K562 (cell line): Measurements from ENCODE around the gene ARHGAP30. TPM values are rescaled to one million over a fixed set of nuclear protein-coding genes. Genes with fewer than 3 reads are reported as not detected.

Experiments used
- COPS2 ChIP-seq: fragments of 450-650 bp; conservative IDR thresholded peaks from 2 replicates; pipeline ENCODE4 v1.6.1; 2016; ENCODE audit warnings: mild to moderate bottlenecking, moderate library complexity
- CTBP1 ChIP-seq: fragments of 450-650 bp; IDR thresholded peaks from 2 replicates; pipeline ENCODE4 v1.6.1; 2016; ENCODE audit warnings: borderline replicate concordance
- FOXK2 ChIP-seq, 2 experiments: fragments of 450-650 bp; IDR thresholded peaks in 1 of 2; conservative IDR thresholded peaks in 1 of 2; 2 replicates each; pipeline ENCODE4 v1.6.1; 2016; ENCODE audit warnings: low read depth in 2 of 2, mild to moderate bottlenecking in 1 of 2
- KHSRP ChIP-seq: fragments of 450-650 bp; IDR thresholded peaks from 2 replicates; pipeline ENCODE4 v1.6.1; 2017
- MED1 ChIP-seq: sonication (generic); formaldehyde crosslinking; IDR thresholded peaks from 2 replicates; pipeline ENCODE4 v1.8.1; 2023; ENCODE audit warnings: missing genetic modification reagents, borderline replicate concordance
- MTA3 ChIP-seq: fragments of 450-650 bp; formaldehyde crosslinking; IDR thresholded peaks from 2 replicates; pipeline ENCODE4 v1.6.1; 2017; ENCODE audit warnings: mild to moderate bottlenecking, borderline replicate concordance
- NUFIP1 ChIP-seq: fragments of 450-650 bp; IDR thresholded peaks from 2 replicates; pipeline ENCODE4 v1.6.1; 2018; ENCODE audit not compliant: partially characterized antibody
- PHF8 ChIP-seq: fragments of 200-600 bp; sonication (generic); IDR thresholded peaks from 2 replicates; pipeline ENCODE4 v1.6.1; 2012; ENCODE audit warnings: mixed run types, mild to moderate bottlenecking, inconsistent platforms, low read length, moderate library complexity, borderline replicate concordance
- RBM34 ChIP-seq: fragments of 200-400 bp; formaldehyde crosslinking; IDR thresholded peaks from 2 replicates; pipeline ENCODE4 v1.6.1; 2018; ENCODE audit warnings: low read length, borderline replicate concordance; ENCODE audit not compliant: insufficient read depth
- TAF1 ChIP-seq: IDR thresholded peaks from 2 replicates; pipeline ENCODE4 v1.6.1; 2011; ENCODE audit warnings: mild to moderate bottlenecking, low read length, moderate library complexity; ENCODE audit not compliant: insufficient read depth, control insufficient read depth, severe bottlenecking; ENCODE audit errors: extremely low read depth
- XRCC5 ChIP-seq: fragments of 200-400 bp; formaldehyde crosslinking; IDR thresholded peaks from 2 replicates; pipeline ENCODE4 v1.6.1; 2017; ENCODE audit warnings: low read depth, mild to moderate bottlenecking, low read length
- YBX1 ChIP-seq: fragments of 450-650 bp; IDR thresholded peaks from 2 replicates; pipeline ENCODE4 v1.7.1; 2016; ENCODE audit warnings: mild to moderate bottlenecking
- ZEB2 ChIP-seq: fragments of 450-650 bp; IDR thresholded peaks from 2 replicates; pipeline ENCODE4 v1.6.1; 2016
- ZNF197 ChIP-seq: fragments of 200-800 bp; sonication (Bioruptor generic); IDR thresholded peaks from 2 replicates; pipeline ENCODE4 v1.6.1; 2016; ENCODE audit warnings: low read depth, missing genetic modification characterization, missing compliant biosample characterization
- ZNF347 ChIP-seq: fragments of 450-650 bp; formaldehyde crosslinking; IDR thresholded peaks from 2 replicates; pipeline ENCODE4 v1.4.0; 2020; ENCODE audit warnings: low read depth, mild to moderate bottlenecking, moderate library complexity
- ZNF445 ChIP-seq: fragments of 250-450 bp; sonication (Bioruptor Pico); IDR thresholded peaks from 2 replicates; pipeline ENCODE4 v1.4.0; 2020; ENCODE audit warnings: low read depth, mild to moderate bottlenecking, moderate library complexity
- ZSCAN32 ChIP-seq: fragments of 450-650 bp; formaldehyde crosslinking; IDR thresholded peaks from 2 replicates; pipeline ENCODE4 v1.4.0; 2020; ENCODE audit warnings: mild to moderate bottlenecking, moderate library complexity
- polyA plus RNA-seq, 8 experiments: library from polyadenylated mRNA; depleted of rRNA in 4 of 8; stranded (reverse) in 5 of 8; unstranded in 3 of 8; fragments of >200 nt; fragmentation: Nextera tagmentation in 2 of 8; fragmentation: Illumina TruSeq in 1 of 8; extraction: Ambion mirVana in 2 of 8; extraction: Trizol in 1 of 8; gene quantifications; 2 replicates each; pipeline versions ENCODE4 v1.2.1 to v1.2.3, GENCODE V29; 2011 to 2014; ENCODE audit warnings: inconsistent platforms in 1 of 8, missing spikeins in 1 of 8
- total RNA-seq, 7 experiments: library from RNA; depleted of rRNA in 6 of 7; stranded (reverse); fragments of >200 nt in 6 of 7; fragmentation: Illumina TruSeq in 2 of 7; extraction: Trizol in 2 of 7; gene quantifications; 2 replicates each; pipeline versions ENCODE4 v1.2.1 to v1.2.3, GENCODE V29; 2011 to 2021; ENCODE audit warnings: low replicate concordance in 1 of 7
- TF ChIP-seq, protein P1 (sequence below): fragments of 250-450 bp; sonication (Bioruptor Pico); IDR thresholded peaks from 2 replicates; pipeline ENCODE4 v1.4.0; 2020; ENCODE audit warnings: borderline replicate concordance
- TF ChIP-seq, protein P2 (sequence below): fragments of 250-450 bp; sonication (Bioruptor Pico); IDR thresholded peaks from 2 replicates; pipeline ENCODE4 v1.8.0; 2022; ENCODE audit warnings: inconsistent platforms
- TF ChIP-seq, protein P3 (sequence below): fragments of 450-650 bp; IDR thresholded peaks from 2 replicates; pipeline ENCODE4 v1.6.1; 2018; ENCODE audit warnings: mild to moderate bottlenecking, low read depth; ENCODE audit not compliant: partially characterized antibody
- TF ChIP-seq, protein P4 (sequence below): fragments of 450-650 bp; IDR thresholded peaks from 2 replicates; pipeline ENCODE4 v1.6.1; 2016
- TF ChIP-seq, protein P5 (sequence below): fragments of 450-650 bp; IDR thresholded peaks from 2 replicates; pipeline ENCODE4 v1.6.1; 2016; ENCODE audit warnings: antibody characterized with exemption

The ARHGAP30 gene
- total and polyA plus RNA-seq, 9 of the 15 experiments (the other 6 are each of a cell fraction or from before 2014, with no cell fraction given): 0.01 to 0.73 (median 0.12) TPM

DNA sequence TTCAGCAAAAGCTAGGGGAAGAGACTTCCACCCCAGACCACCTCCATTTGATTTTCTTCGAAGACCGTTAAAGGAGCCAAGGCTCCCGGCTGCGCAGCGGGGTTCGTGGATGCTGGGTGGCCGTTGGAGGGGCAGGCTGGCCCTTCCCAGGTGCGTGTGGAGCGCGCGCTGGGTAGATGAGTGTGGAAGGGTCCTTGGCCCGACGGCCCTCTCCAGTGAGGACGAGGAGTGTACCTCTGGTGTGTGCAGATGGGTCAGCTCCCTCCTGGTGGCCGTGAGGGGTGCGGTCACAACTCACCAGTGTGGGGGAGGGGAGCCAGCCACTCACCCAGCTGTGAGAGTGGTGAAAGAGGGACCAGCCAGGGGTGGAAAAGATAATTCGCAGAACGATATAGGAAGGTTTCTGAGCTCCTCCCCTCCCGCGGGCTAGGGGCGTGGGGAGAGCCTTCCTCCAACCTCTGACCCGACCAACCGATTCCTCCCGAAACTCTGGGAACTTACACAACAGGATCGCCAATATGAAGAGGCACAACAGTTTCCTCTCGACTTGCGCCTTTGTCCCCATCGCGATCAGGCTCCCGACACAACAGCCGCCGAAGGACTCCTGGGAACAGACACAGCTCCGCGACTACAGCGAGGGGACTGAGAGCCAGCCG lies 49.1 kb downstream of the ARHGAP30 start, which contains the start of gene F11R (continued):
- TF ChIP-seq FOXK2 (conservative IDR thresholded peaks at IDR 0.05 in 1 of 2, IDR thresholded peaks at IDR 0.05 in 1 of 2; ENCODE audit: low read depth in 2 of 2) (peak in 1 of 2 experiments; percentile 43; a peak in 2 of 4 replicates), ZNF197 (no peak), MTA3 (peak; percentile 80), ZNF445 (CRISPR knock-in tag) (no peak), TAF1 (peak; percentile 81), CTBP1 (peak; percentile 85), ZNF347 (CRISPR knock-in tag) (no peak), ZSCAN32 (CRISPR knock-in tag) (peak; percentile 89), RBM34 (no peak), PHF8 (peak; percentile 83; the same call in 1 of the 2 replicates), MED1 (CRISPR knock-in tag) (no peak), COPS2 (no peak), YBX1 (no peak), ZEB2 (no peak), NUFIP1 (no peak), KHSRP (no peak), XRCC5 (peak; percentile 68; the same call in 1 of the 2 replicates)
- TF ChIP-seq, protein P1, sequence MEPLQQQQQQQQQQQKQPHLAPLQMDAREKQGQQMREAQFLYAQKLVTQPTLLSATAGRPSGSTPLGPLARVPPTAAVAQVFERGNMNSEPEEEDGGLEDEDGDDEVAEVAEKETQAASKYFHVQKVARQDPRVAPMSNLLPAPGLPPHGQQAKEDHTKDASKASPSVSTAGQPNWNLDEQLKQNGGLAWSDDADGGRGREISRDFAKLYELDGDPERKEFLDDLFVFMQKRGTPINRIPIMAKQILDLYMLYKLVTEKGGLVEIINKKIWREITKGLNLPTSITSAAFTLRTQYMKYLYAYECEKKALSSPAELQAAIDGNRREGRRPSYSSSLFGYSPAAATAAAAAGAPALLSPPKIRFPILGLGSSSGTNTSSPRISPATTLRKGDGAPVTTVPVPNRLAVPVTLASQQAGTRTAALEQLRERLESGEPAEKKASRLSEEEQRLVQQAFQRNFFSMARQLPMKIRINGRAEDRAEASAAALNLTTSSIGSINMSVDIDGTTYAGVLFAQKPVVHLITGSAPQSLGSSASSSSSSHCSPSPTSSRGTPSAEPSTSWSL: no peak
- TF ChIP-seq, protein P2, sequence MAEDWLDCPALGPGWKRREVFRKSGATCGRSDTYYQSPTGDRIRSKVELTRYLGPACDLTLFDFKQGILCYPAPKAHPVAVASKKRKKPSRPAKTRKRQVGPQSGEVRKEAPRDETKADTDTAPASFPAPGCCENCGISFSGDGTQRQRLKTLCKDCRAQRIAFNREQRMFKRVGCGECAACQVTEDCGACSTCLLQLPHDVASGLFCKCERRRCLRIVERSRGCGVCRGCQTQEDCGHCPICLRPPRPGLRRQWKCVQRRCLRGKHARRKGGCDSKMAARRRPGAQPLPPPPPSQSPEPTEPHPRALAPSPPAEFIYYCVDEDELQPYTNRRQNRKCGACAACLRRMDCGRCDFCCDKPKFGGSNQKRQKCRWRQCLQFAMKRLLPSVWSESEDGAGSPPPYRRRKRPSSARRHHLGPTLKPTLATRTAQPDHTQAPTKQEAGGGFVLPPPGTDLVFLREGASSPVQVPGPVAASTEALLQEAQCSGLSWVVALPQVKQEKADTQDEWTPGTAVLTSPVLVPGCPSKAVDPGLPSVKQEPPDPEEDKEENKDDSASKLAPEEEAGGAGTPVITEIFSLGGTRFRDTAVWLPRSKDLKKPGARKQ (CRISPR knock-in tag): no peak
- TF ChIP-seq, protein P3, sequence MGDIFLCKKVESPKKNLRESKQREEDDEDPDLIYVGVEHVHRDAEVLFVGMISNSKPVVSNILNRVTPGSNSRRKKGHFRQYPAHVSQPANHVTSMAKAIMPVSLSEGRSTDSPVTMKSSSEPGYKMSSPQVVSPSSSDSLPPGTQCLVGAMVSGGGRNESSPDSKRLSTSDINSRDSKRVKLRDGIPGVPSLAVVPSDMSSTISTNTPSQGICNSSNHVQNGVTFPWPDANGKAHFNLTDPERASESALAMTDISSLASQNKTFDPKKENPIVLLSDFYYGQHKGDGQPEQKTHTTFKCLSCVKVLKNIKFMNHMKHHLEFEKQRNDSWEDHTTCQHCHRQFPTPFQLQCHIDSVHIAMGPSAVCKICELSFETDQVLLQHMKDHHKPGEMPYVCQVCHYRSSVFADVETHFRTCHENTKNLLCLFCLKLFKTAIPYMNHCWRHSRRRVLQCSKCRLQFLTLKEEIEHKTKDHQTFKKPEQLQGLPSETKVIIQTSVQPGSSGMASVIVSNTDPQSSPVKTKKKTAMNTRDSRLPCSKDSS: no peak
- TF ChIP-seq, protein P4, sequence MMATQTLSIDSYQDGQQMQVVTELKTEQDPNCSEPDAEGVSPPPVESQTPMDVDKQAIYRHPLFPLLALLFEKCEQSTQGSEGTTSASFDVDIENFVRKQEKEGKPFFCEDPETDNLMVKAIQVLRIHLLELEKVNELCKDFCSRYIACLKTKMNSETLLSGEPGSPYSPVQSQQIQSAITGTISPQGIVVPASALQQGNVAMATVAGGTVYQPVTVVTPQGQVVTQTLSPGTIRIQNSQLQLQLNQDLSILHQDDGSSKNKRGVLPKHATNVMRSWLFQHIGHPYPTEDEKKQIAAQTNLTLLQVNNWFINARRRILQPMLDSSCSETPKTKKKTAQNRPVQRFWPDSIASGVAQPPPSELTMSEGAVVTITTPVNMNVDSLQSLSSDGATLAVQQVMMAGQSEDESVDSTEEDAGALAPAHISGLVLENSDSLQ: no peak
- TF ChIP-seq, protein P5, sequence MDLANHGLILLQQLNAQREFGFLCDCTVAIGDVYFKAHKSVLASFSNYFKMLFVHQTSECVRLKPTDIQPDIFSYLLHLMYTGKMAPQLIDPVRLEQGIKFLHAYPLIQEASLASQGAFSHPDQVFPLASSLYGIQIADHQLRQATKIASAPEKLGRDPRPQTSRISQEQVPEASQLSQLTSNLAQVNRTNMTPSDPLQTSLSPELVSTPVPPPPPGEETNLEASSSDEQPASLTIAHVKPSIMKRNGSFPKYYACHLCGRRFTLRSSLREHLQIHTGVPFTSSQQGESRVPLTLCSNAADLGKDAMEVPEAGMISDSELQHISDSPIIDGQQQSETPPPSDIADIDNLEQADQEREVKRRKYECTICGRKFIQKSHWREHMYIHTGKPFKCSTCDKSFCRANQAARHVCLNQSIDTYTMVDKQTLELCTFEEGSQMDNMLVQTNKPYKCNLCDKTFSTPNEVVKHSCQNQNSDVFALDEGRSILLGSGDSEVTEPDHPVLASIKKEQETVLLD: peak; percentile 78
